G401.6 (cell line): ENCODE data around the gene SEPTIN3.
"Not testable (repeated sequence)": the region's sequence is repeated elsewhere in the genome, so short reads cannot be mapped to it uniquely, and the experiment has no call there.

ENCODE experiments used
- FAIRE-seq: peaks from 2 replicates; lab custom pipeline; 2012; peaks lifted over from hg19 to GRCh38; lab: Jason Lieb, UNC

The SEPTIN3 gene

GRCh38 chr22:41943661-41944209, 25.5 kb upstream of the SEPTIN3 start:
- no peak for FAIRE-seq

- FAIRE-seq = peak; percentile 97
Measured at GRCh38 chr22:41946629-41947423, 22.4 kb upstream of the SEPTIN3 start, which contains the start of gene CENPM. TSS of gene CENPM (minus strand) at chr22:41947152. CDS start at chr22:41947076, 76 bp downstream.

- no peak for FAIRE-seq
Measured at GRCh38 chr22:41947424-41948080, 21.7 kb upstream of the SEPTIN3 start.

GRCh38 chr22:41948142-41948541, 21.1 kb upstream of the SEPTIN3 start:
- FAIRE-seq = no peak

GRCh38 chr22:41948928-41949296, 20.3 kb upstream of the SEPTIN3 start:
- not testable (repeated sequence) for FAIRE-seq

GRCh38 chr22:41949297-41949965, 19.8 kb upstream of the SEPTIN3 start:
- FAIRE-seq = no peak

GRCh38 chr22:41951898-41952474, 17.3 kb upstream of the SEPTIN3 start, which contains the start of gene SMIM45:
TSS of gene SMIM45 (plus strand) at chr22:41952150.
- FAIRE-seq = no peak

GRCh38 chr22:41952713-41953112, 16.5 kb upstream of the SEPTIN3 start:
- no peak for FAIRE-seq

- FAIRE-seq = no peak
Measured at GRCh38 chr22:41957941-41958556, 11.2 kb upstream of the SEPTIN3 start.

GRCh38 chr22:41963453-41964111, 5.7 kb upstream of the SEPTIN3 start:
- no peak for FAIRE-seq

GRCh38 chr22:41964112-41964491, 5.1 kb upstream of the SEPTIN3 start:
- FAIRE-seq = no peak

GRCh38 chr22:41966225-41966606, 3.0 kb upstream of the SEPTIN3 start:
- FAIRE-seq = no peak

GRCh38 chr22:41966607-41967240, 2.5 kb upstream of the SEPTIN3 start:
- FAIRE-seq = no peak

- FAIRE-seq = no peak
Measured at GRCh38 chr22:41968601-41969000, 642 bp upstream of the SEPTIN3 start.

- no peak for FAIRE-seq
Measured at GRCh38 chr22:41970601-41971000, 1.4 kb downstream of the SEPTIN3 start.

- no peak for FAIRE-seq
Measured at GRCh38 chr22:41971431-41971830, 2.2 kb downstream of the SEPTIN3 start.

- FAIRE-seq = no peak
Measured at GRCh38 chr22:41974691-41975290, 5.5 kb downstream of the SEPTIN3 start.

- FAIRE-seq = no peak
Measured at GRCh38 chr22:41975299-41976069, 6.2 kb downstream of the SEPTIN3 start.

- FAIRE-seq = no peak
Measured at GRCh38 chr22:41976070-41976901, 7.0 kb downstream of the SEPTIN3 start.
